Stomach smooth muscle (tissue), 2 donors: Measurements from ENCODE around the gene ITCH.
"Not testable (repeated sequence)": the region's sequence is repeated elsewhere in the genome, so short reads cannot be mapped to it uniquely, and the experiment has no call there.

ENCODE experiments used
- H3K27ac ChIP-seq: one replicate; pipeline ENCODE4 v1.7.0; 2013; ENCODE audit warnings: mild to moderate bottlenecking, low read length, inconsistent platforms
- H3K27me3 ChIP-seq, 2 donors: one replicate each; pipeline ENCODE4 v1.7.0; 2013; ENCODE audit warnings: low read length in 2 of 2; ENCODE audit not compliant: insufficient read depth in 2 of 2, control insufficient read depth in 1 of 2
- H3K36me3 ChIP-seq, 2 donors: one replicate each; pipeline ENCODE4 v1.7.0; 2013; ENCODE audit warnings: low read length in 2 of 2; ENCODE audit not compliant: control insufficient read depth in 2 of 2, insufficient read depth in 2 of 2
- H3K4me1 ChIP-seq: one replicate; pipeline ENCODE4 v1.7.0; 2013; ENCODE audit warnings: low read length; ENCODE audit not compliant: control insufficient read depth, insufficient read depth
- H3K4me3 ChIP-seq, 2 donors: one replicate each; pipeline ENCODE4 v1.7.0; 2013; ENCODE audit warnings: low read length in 2 of 2
- H3K9ac ChIP-seq, 2 donors: one replicate each; pipeline ENCODE4 v1.7.0; 2013; ENCODE audit warnings: low read length in 2 of 2, mild to moderate bottlenecking in 1 of 2
- H3K9me3 ChIP-seq, 2 donors: one replicate each; pipeline ENCODE4 v1.7.0; 2013; ENCODE audit warnings: low read length in 2 of 2; ENCODE audit not compliant: control insufficient read depth in 2 of 2
- donor health status: healthy.
- donor health status: Pancreatic carcinoma.

ITCH gene

GRCh38 chr20:34459209-34459897, 96.3 kb downstream of the ITCH start:
- H3K27me3 ChIP-seq = no peaks in the 10 kb centered on the region
- no peak overlapping the region for H3K4me3 ChIP-seq
- peak overlapping the region; percentile 7 for H3K27ac ChIP-seq
- H3K9me3 ChIP-seq = no peaks in the 10 kb centered on the region
- no peak overlapping the region for H3K9ac ChIP-seq
- H3K36me3 ChIP-seq = peaks cover 14 to 19% of the 10 kb centered on the region in 2 donors
- H3K4me1 ChIP-seq = peaks cover 5% of the 10 kb centered on the region

GRCh38 chr20:34461779-34462087, 98.7 kb downstream of the ITCH start:
- H3K36me3 ChIP-seq = peaks cover 14 to 19% of the 10 kb centered on the region in 2 donors

GRCh38 chr20:34468951-34469350, 105.9 kb downstream of the ITCH start:
- H3K27me3 ChIP-seq = no peaks in the 10 kb centered on the region
- no peak overlapping the region for H3K9ac ChIP-seq
- H3K36me3 ChIP-seq = peaks cover 9 to 10% of the 10 kb centered on the region in 2 donors
- no peaks in the 10 kb centered on the region for H3K4me1 ChIP-seq
- H3K9me3 ChIP-seq = no peaks in the 10 kb centered on the region
- no peak overlapping the region for H3K27ac ChIP-seq
- H3K4me3 ChIP-seq = no peak overlapping the region

More at GRCh38 chr20:34461779-34462087, 98.7 kb downstream of the ITCH start:
- Histone ChIP-seq H3K9ac (no peak overlapping the region), H3K4me3 (no peak overlapping the region), H3K9me3 (no peaks in the 10 kb centered on the region), H3K27me3 (no peaks in the 10 kb centered on the region), H3K4me1 (peaks cover 5% of the 10 kb centered on the region), H3K27ac (no peak overlapping the region)

DNA sequence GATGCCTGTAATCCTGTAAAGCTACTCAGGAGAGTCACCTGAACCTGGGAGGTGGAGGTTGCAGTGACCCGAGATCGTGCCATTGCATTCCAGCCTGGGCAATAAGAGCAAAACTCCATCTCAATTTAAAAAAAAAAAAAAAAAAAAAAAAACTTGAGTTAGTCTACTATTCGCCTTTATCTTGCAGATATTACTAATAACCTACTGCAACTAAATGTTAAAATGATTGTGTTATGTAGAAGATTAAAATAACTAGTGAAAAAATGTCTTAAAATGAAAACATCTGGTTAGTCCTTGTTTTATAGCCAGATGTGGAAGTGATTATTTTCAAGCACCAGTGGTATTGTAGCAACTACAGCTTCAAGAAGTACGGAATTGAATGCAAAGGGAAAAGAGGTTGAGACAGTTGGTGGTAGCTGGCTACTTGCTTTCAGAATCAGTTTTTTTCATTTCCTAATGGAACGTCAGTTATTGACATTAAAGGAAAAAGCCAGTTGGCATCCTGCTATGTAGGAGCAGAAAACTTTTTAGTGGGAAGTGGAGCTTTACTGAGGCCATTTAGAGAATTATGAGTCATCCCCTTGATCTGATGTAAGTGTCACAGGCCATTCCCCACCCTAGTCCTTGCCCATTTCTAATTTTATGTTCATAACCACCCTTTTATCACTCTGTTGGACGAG, 109.3 kb downstream of the ITCH start:
- Histone ChIP-seq H3K9me3 (no peaks in the 10 kb centered on the region), H3K36me3 (peaks cover 5 to 9% of the 10 kb centered on the region in 2 donors), H3K27ac (no peak overlapping the region), H3K27me3 (no peaks in the 10 kb centered on the region), H3K9ac (no peak overlapping the region), H3K4me1 (no peaks in the 10 kb centered on the region), H3K4me3 (no peak overlapping the region)

GRCh38 chr20:34473262-34473883, 110.3 kb downstream of the ITCH start:
- no peak overlapping the region for H3K9ac ChIP-seq
- H3K27ac ChIP-seq = no peak overlapping the region
- peaks cover 5 to 14% of the 10 kb centered on the region in 2 donors for H3K36me3 ChIP-seq
- H3K4me3 ChIP-seq = no peak overlapping the region
- no peaks in the 10 kb centered on the region for H3K9me3 ChIP-seq
- H3K27me3 ChIP-seq = no peaks in the 10 kb centered on the region
- H3K4me1 ChIP-seq = no peaks in the 10 kb centered on the region

DNA sequence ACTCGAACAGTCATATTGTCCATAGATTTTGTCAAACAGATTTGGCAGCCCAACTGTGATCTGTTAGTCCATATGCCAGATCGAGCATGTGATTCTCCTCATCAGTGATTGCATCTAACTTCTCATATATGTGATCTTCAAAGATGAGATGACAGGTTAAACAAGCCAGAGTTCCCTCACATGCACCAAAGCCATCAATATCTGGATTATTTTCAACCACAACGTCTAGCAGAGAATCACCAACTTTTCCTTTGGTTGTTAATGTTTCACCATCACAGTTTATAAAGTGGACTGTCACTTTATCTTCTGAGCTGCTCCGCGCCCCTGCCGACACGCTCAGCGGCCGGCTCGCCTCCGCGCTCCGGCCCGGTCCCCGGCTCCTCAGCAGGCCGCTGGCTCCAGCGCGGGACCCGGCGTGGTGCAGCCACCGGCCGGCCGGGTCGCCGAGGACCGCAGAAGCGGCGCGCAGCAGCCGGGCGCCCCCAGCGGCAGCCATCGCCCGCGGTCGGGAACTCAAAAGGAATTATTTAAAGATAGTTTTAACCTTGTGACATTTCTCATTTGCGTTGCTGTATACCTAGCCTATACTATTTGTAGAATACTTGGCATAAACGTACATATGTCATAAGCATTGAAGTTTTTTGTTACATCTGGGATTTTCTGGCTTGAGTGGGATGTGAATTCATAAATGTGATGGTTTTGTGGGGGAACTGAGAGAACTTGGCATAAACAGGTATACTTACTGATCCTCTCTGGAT, 113.1 kb downstream of the ITCH start:
- no peak overlapping the region for H3K4me3 ChIP-seq
- H3K9ac ChIP-seq = peak overlapping the region; percentile 54 to 60
- H3K4me1 ChIP-seq = no peaks in the 10 kb centered on the region
- H3K27me3 ChIP-seq = no peaks in the 10 kb centered on the region
- H3K27ac ChIP-seq = no peak overlapping the region
- H3K9me3 ChIP-seq = no peaks in the 10 kb centered on the region
- peaks cover 2 to 13% of the 10 kb centered on the region in 2 donors for H3K36me3 ChIP-seq

DNA sequence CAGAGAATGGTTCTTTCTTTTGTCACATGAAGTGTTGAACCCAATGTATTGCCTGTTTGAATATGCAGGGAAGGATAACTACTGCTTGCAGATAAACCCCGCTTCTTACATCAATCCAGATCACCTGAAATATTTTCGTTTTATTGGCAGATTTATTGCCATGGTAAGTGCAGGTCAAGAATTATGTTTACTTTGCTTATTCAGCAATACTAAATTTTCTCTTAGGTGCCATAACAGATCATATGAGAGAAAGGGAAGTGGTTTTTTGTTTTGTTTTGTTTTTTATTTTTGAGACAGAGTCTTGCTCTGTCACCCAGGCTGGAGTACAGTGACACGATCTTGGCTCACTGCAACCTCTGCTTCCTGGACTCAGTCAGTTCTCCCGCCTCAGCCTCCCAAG, 116.6 kb downstream of the ITCH start:
- Histone ChIP-seq H3K4me1 (no peaks in the 10 kb centered on the region), H3K27ac (no peak overlapping the region), H3K27me3 (no peaks in the 10 kb centered on the region), H3K36me3 (peaks cover 14 to 28% of the 10 kb centered on the region in 2 donors), H3K9me3 (no peaks in the 10 kb centered on the region), H3K4me3 (no peak overlapping the region), H3K9ac (no peak overlapping the region)

DNA sequence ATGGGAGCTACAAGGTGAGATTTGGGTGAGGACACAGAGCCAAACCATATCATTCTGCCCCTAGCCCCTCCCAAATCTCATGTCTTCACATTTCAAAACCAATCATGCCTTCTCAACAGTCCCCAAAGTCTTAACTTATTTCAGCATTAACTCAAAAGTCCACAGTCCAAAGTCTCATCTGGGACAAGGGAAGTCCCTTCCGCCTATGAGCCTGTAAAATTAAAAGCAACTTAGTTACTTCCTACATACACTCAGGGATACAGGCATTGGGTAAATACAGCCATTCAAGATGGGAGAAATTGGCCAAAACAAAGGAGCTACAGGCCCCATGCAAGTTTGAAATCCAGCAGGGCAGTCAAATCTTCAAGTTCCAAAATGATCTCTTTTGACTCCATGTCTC, 119.1 kb downstream of the ITCH start:
- H3K4me3 ChIP-seq, H3K27ac ChIP-seq, H3K4me1 ChIP-seq, H3K9ac ChIP-seq, H3K9me3 ChIP-seq, H3K27me3 ChIP-seq: not testable (repeated sequence)
- H3K36me3 ChIP-seq = peaks cover 16 to 28% of the 10 kb centered on the region in 2 donors

GRCh38 chr20:34483585-34484220, 120.6 kb downstream of the ITCH start:
- not testable (repeated sequence) for H3K27me3 ChIP-seq, H3K4me1 ChIP-seq, H3K9me3 ChIP-seq, H3K4me3 ChIP-seq, H3K9ac ChIP-seq, H3K27ac ChIP-seq
- peaks cover 16 to 26% of the 10 kb centered on the region in 2 donors for H3K36me3 ChIP-seq

DNA sequence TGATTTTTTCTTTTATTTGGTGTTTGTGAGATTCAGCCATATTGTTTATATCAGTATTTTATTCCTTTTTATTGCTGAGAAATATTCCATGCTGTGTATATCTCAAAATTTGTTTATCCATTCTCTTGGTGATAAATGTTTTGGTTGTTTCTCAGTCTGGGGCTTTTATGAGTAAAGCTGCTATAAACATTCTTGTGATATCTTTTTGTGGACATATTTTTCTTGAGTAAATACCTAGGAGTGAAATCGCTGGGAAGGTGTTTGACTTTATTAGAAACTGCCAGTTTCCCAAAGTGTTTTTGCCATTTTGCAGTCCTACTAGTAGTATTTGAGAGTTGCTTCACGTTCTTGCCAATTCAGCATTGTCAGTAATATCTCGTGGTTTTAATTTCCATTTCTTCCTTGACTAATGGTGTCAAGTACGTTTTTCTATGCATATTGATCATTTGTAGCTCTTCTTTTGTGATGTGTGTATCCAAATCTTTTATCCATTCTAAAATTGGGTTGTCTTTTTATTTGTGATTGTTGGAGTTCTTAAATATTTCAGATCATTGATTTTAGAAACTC, 122.1 kb downstream of the ITCH start:
- Histone ChIP-seq H3K9ac (no peak overlapping the region), H3K4me1 (no peaks in the 10 kb centered on the region), H3K27me3 (no peaks in the 10 kb centered on the region), H3K27ac (no peak overlapping the region), H3K9me3 (no peaks in the 10 kb centered on the region), H3K4me3 (no peak overlapping the region), H3K36me3 (peaks cover 22 to 26% of the 10 kb centered on the region in 2 donors)
